Liver (tissue), 3 donors: Measurements from ENCODE around the gene WWOX.

Experiments used
- CTCF ChIP-seq: fragments of 150-350 bp; IDR thresholded peaks from 2 replicates; pipeline ENCODE4 v1.5.1; 2017; ENCODE audit warnings: improper control_type of control experiment, low read depth, low read length; ENCODE audit not compliant: missing input control
- EGR1 ChIP-seq, 2 donors: IDR thresholded peaks; 2 replicates each; pipeline ENCODE4 v1.6.1; 2016 to 2018; ENCODE audit warnings: antibody characterized with exemption in 2 of 2, low read depth in 2 of 2
- GABPA ChIP-seq, 2 donors: IDR thresholded peaks in 1 of 2; conservative IDR thresholded peaks in 1 of 2; 2 replicates each; pipeline ENCODE4 v1.6.1; 2016; ENCODE audit warnings: antibody characterized with exemption in 2 of 2, mild to moderate bottlenecking in 1 of 2, moderate library complexity in 1 of 2
- JUND ChIP-seq, 2 donors: IDR thresholded peaks; 2 replicates each; pipeline ENCODE4 v1.6.1; 2016; ENCODE audit warnings: antibody characterized with exemption in 2 of 2
- RAD21 ChIP-seq, 2 donors: IDR thresholded peaks; 2 replicates each; pipeline ENCODE4 v1.6.1; 2016; ENCODE audit warnings: antibody characterized with exemption in 2 of 2, mild to moderate bottlenecking in 2 of 2
- REST ChIP-seq: IDR thresholded peaks from 2 replicates; pipeline ENCODE4 v1.6.1; 2016; ENCODE audit warnings: antibody characterized with exemption, mild to moderate bottlenecking
- SP1 ChIP-seq: IDR thresholded peaks from 2 replicates; pipeline ENCODE4 v1.6.1; 2018; ENCODE audit warnings: antibody characterized with exemption, mild to moderate bottlenecking
- TAF1 ChIP-seq: conservative IDR thresholded peaks from 2 replicates; pipeline ENCODE4 v1.6.1; 2016; ENCODE audit warnings: antibody characterized with exemption, mild to moderate bottlenecking
- TF ChIP-seq, protein P1 (sequence below): IDR thresholded peaks from 2 replicates; pipeline ENCODE4 v1.6.1; 2016; ENCODE audit warnings: antibody characterized with exemption
- donor health status: healthy.
- donor health status: healthy.

- TF ChIP-seq CTCF = no peak
- no peak for TF ChIP-seq REST
- TF ChIP-seq, protein P1, sequence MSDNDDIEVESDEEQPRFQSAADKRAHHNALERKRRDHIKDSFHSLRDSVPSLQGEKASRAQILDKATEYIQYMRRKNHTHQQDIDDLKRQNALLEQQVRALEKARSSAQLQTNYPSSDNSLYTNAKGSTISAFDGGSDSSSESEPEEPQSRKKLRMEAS = no peak
- TF ChIP-seq TAF1 = no peak
- no peak for TF ChIP-seq GABPA (IDR thresholded peaks at IDR 0.05 in 1 of 2, conservative IDR thresholded peaks at IDR 0.05 in 1 of 2)
- TF ChIP-seq SP1 = no peak
- TF ChIP-seq EGR1 (IDR thresholded peaks at IDR 0.05; ENCODE audit: low read depth in 2 of 2) = no peak
- TF ChIP-seq RAD21 (IDR thresholded peaks at IDR 0.05) = no peak
- TF ChIP-seq JUND (IDR thresholded peaks at IDR 0.05) = no peak
Observed at GRCh38 chr16:78718141-78718540, 618.7 kb downstream of the WWOX start.
